NCI-H2171 treated with DMSO at 0.1 percent for 48 hours (cell line): ENCODE results near the gene GOLGA8Q.
"Not testable (repeated sequence)": the region's sequence is repeated elsewhere in the genome, so short reads cannot be mapped to it uniquely, and the experiment has no call there.

ENCODE experiments used
- DNase-seq: peaks from one replicate; lab custom pipeline; 2025; lab: John Stamatoyannopoulos, UW

Gene GOLGA8Q

GRCh38 chr15:30551750-30552149, at the start of gene GOLGA8Q:
GOLGA8Q (plus strand) TSS chr15:30552050; CDS start chr15:30552078, 28 bp downstream.
- not testable (repeated sequence) for DNase-seq

GRCh38 chr15:30502904-30503781, 48.7 kb upstream of the GOLGA8Q start:
- DNase-seq, result not testable (repeated sequence)

GRCh38 chr15:30504162-30504843, 47.5 kb upstream of the GOLGA8Q start:
- DNase-seq, result not testable (repeated sequence)

GRCh38 chr15:30514545-30514944, 37.3 kb upstream of the GOLGA8Q start:
- not testable (repeated sequence) for DNase-seq

- DNase-seq, result not testable (repeated sequence)
Measured at GRCh38 chr15:30523453-30524243, 28.2 kb upstream of the GOLGA8Q start.

GRCh38 chr15:30525912-30526311, 25.9 kb upstream of the GOLGA8Q start:
- DNase-seq, result not testable (repeated sequence)

- not testable (repeated sequence) for DNase-seq
Measured at GRCh38 chr15:30529049-30529448, 22.8 kb upstream of the GOLGA8Q start.

- DNase-seq, result not testable (repeated sequence)
Measured at GRCh38 chr15:30566949-30567348, 15.1 kb downstream of the GOLGA8Q start.

GRCh38 chr15:30573012-30573491, 21.2 kb downstream of the GOLGA8Q start:
- not testable (repeated sequence) for DNase-seq

- not testable (repeated sequence) for DNase-seq
Measured at GRCh38 chr15:30579394-30579970, 27.6 kb downstream of the GOLGA8Q start.

GRCh38 chr15:30580716-30581115, 28.9 kb downstream of the GOLGA8Q start:
- not testable (repeated sequence) for DNase-seq

- DNase-seq, result not testable (repeated sequence)
Measured at GRCh38 chr15:30598953-30599352, 47.1 kb downstream of the GOLGA8Q start.

- DNase-seq, result not testable (repeated sequence)
Measured at GRCh38 chr15:30603796-30604195, 51.9 kb downstream of the GOLGA8Q start, which contains the start of gene GOLGA8H. GOLGA8H (plus strand) TSS chr15:30604028; CDS start chr15:30604126, 98 bp downstream.
